ENCODE measurements around the gene BICD2. TPM values are rescaled to one million over a fixed set of nuclear protein-coding genes. Genes with fewer than 3 reads are reported as not detected.

BICD2 gene
- total RNA-seq, 2 donors from 2014 or later = 6.2 to 9.8 TPM

DNA sequence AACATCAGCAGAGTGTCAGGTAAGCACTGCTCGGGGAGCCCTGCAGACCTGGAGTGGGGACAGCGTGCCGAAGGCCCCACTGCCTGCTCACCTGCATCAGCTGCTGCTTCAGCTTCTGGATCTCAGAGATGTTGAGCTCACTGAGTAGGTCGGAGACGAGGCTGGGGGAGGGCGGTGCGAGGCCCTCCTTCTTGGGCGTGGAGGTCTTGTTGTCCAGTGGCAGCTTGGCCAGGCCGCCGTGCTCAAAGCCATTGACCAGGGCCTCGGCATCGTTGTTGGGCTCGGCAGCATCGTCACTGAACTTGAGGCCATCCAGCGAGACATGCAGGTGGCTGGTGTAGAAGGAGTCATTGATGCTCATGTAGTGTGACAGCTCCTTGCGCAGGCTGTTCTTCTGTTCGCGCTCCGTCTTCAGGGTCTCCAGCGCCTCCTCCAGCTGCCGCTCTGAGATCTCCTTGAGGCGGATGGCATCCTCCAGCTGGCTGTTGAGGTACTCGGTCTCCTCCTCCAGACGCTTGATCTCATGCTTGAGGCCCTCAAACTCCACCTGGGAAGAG lies 44.3 kb downstream of the BICD2 start:
- no peak overlapping the region for H3K4me3 ChIP-seq
- TF ChIP-seq, protein P1, sequence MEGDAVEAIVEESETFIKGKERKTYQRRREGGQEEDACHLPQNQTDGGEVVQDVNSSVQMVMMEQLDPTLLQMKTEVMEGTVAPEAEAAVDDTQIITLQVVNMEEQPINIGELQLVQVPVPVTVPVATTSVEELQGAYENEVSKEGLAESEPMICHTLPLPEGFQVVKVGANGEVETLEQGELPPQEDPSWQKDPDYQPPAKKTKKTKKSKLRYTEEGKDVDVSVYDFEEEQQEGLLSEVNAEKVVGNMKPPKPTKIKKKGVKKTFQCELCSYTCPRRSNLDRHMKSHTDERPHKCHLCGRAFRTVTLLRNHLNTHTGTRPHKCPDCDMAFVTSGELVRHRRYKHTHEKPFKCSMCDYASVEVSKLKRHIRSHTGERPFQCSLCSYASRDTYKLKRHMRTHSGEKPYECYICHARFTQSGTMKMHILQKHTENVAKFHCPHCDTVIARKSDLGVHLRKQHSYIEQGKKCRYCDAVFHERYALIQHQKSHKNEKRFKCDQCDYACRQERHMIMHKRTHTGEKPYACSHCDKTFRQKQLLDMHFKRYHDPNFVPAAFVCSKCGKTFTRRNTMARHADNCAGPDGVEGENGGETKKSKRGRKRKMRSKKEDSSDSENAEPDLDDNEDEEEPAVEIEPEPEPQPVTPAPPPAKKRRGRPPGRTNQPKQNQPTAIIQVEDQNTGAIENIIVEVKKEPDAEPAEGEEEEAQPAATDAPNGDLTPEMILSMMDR (IDR thresholded peaks at IDR 0.05) = no peak
- no peak overlapping the region for H3K27ac ChIP-seq
- no peaks in the 10 kb centered on the region for H3K27me3 ChIP-seq
- intact Hi-C loops (cut with DNase I) = no loop called here
- peaks cover 14% of the 10 kb centered on the region for H3K36me3 ChIP-seq
- no peaks in the 10 kb centered on the region for H3K9me3 ChIP-seq
- H3K4me1 ChIP-seq = peaks cover 4% of the 10 kb centered on the region
- no peak for DNase-seq
- H3K9ac ChIP-seq (ENCODE audit: low read depth in 2 of 2, low read length in 2 of 2) = no peak overlapping the region

DNA sequence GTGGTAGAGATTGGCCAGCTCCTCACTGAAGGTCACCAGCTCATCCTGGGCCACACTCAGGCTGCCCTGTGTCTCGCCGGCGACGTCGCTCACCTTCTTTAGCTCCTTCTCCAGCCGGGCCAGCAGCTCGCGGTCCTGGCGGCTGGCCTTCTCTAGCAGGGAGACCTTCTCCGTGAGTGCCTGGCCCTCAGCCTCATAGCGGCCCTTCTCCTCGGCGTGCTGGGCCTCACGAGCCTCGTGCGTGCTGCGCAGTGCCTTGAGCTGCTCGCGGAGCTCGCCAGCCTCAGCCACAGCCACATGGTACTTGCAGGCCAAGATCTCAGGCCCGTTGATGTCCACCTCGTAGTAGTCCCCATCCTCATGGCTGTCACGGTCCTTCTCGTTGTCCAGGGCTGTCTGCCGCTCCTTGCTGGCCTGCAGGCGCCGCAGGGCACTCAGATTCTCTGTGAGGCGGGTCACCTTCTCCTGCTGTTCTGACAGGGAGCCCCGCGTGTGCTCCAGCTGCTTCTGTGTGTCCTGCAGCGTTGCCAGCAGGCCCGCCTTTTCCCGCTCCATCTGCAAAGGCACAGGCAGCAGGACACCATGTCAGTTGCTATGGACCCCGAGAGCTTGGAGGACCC lies 45.5 kb downstream of the BICD2 start:
- Histone ChIP-seq H3K4me1 (peaks cover 4% of the 10 kb centered on the region), H3K9ac (ENCODE audit: low read depth in 2 of 2, low read length in 2 of 2) (no peak overlapping the region), H3K4me3 (no peak overlapping the region), H3K27ac (no peak overlapping the region), H3K36me3 (peaks cover 16% of the 10 kb centered on the region), H3K9me3 (no peaks in the 10 kb centered on the region), H3K27me3 (no peaks in the 10 kb centered on the region)
- intact Hi-C loops (cut with DNase I) = no loop called here
- TF ChIP-seq, protein P1 (IDR thresholded peaks at IDR 0.05) = no peak
- DNase-seq = no peak

DNA sequence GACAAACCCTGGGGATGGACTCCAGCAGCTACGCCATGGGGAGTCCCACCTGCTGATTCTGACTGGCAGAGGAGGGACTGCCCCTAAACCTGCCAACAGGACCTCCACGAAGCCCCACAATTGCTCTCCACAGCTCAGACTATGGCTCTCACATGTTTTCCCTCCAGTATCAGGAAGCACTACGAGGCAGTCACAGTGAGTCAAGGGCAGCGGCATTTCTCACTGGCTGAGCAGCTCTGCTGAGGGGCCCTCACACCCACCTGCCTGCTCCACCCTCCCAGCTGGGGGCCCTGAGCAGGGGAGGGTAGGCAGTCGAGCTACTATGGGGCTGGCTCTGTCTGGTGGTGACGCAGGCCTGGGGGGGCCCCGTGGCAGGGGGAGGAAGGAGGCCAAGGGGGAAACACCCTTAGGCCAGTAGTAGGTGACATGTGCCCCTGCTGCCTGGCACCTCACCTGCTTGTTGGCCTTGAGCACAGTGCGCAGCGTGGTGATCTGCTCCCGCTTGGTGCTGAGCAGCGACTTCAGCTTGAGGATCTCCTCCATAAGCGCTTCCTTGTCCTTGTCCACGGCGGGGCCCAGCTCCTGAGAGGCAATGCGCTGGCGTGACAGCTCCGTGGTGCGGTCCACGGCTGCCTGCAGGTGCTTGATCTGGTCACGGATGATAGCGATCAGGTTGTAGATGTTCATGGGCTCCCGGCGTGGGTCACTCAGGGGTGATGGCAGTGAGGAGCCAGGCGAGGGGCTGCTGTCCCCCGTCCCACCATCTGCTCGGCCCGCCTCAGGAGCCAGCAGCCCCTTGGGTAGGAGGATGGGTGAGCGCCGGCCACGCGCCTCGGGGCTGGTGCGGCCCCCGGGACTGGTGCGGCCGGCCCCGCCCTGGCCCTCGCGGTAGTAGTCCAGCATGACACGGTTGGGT lies 46.3 kb downstream of the BICD2 start:
- TF ChIP-seq, protein P1 (IDR thresholded peaks at IDR 0.05) = no peak
- DNase-seq = no peak
- H3K9me3 ChIP-seq = no peaks in the 10 kb centered on the region
- peaks cover 16% of the 10 kb centered on the region for H3K36me3 ChIP-seq
- no peak overlapping the region for H3K27ac ChIP-seq
- H3K4me1 ChIP-seq = peaks cover 4% of the 10 kb centered on the region
- no peak overlapping the region for H3K4me3 ChIP-seq
- no peak overlapping the region for H3K9ac ChIP-seq (ENCODE audit: low read depth in 2 of 2, low read length in 2 of 2)
- no peaks in the 10 kb centered on the region for H3K27me3 ChIP-seq
- intact Hi-C loops (cut with DNase I) = no loop called here

DNA sequence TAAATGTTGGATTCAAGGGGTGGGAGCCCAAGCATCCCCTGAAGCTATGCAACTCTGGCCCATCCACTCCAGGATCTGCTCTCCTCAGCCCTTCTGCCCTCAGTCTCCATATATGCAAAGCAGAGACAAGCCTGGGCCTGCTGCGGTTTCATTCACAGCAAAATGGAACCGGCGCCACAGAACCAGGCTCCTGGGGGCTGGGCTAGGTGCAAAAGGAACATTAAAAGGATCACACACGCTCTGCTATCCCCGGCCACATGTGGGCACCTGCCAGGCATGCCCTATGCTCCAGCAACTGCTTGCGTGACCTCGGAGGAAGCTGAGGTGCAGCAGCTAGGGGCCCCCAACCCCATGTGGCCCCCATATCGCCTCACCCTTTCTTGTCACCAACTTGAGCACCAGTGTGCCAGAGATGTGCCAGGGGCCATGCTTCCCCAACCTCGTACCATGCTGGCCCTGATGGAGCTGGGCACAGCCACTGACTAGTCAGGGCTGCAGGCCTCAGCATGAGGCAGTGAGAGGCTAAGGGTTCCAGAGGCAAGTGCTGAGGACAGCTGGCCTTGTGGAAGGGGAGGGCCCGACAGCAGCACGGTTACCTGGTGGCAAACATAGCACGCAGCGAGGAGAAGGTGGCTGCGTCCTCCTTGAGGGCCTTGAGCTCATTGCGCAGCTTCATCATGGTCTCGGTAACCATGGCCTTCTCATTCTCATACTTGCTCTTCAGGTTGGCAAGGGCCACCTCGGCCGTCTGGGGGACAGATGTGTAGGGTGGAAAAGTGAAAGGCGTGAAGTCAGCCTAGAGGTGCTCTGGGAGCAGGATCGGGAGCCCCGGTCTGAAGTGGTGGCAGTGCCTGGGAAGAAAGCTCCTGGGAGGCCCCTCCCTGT lies 47.2 kb downstream of the BICD2 start:
- Histone ChIP-seq H3K27ac (no peak overlapping the region), H3K27me3 (no peaks in the 10 kb centered on the region), H3K4me1 (peaks cover 4% of the 10 kb centered on the region), H3K9me3 (no peaks in the 10 kb centered on the region), H3K4me3 (no peak overlapping the region), H3K9ac (ENCODE audit: low read depth in 2 of 2, low read length in 2 of 2) (no peak overlapping the region), H3K36me3 (peaks cover 16% of the 10 kb centered on the region)
- DNase-seq = no peak
- intact Hi-C loops (cut with DNase I) = no loop called here
- TF ChIP-seq, protein P1 (IDR thresholded peaks at IDR 0.05) = no peak

DNA sequence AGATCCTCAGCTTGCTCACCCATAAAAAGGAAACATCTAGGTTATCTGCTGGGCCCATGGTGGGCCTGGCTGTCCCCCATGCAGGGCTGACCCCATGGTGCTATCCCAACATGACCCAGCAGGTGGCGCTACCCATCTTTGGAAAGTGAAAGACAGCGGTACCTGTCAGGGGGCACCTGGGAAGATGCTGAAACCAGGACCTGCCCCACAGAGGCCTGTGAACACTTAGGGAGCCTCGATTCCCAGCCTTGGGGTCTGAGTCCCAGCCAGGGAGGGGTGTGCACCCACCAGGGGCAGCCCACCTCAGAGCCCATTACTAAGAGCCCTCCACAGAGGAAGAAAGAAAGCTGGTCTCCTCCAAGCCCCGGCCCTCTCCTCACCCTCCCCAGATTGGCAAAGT lies 48.1 kb downstream of the BICD2 start:
- H3K36me3 ChIP-seq = peaks cover 16% of the 10 kb centered on the region

More for the DNA sequence above, 48.1 kb downstream of the BICD2 start:
- no peaks in the 10 kb centered on the region for H3K9me3 ChIP-seq
- no peak overlapping the region for H3K9ac ChIP-seq (ENCODE audit: low read depth in 2 of 2, low read length in 2 of 2)
- no peak overlapping the region for H3K27ac ChIP-seq
- DNase-seq = peak; percentile 80
- H3K4me1 ChIP-seq = peaks cover 4% of the 10 kb centered on the region
- no peaks in the 10 kb centered on the region for H3K27me3 ChIP-seq
- no peak overlapping the region for H3K4me3 ChIP-seq
- TF ChIP-seq, protein P1 (IDR thresholded peaks at IDR 0.05) = peak; percentile 90
- intact Hi-C loops (cut with DNase I) = loop anchor here (1.0 kb wide), 1 partner anchor 75 kb away; no protein-coding TSS in a partner anchor
